Right atrium auricular region (tissue), 2 donors: ENCODE measurements around the gene PRRT1. TPM values are rescaled to one million over a fixed set of nuclear protein-coding genes. Genes with fewer than 3 reads are reported as not detected.

Experiments
- DNase-seq: peaks from one replicate; pipeline ENCODE4 v3.0.0-alpha.2; 2019; ENCODE audit warnings: low spot score
- H3K27ac ChIP-seq, 2 donors: fragments of 200-600 bp; sonication (generic); 1 replicate in 1 of 2; 2 replicates in 1 of 2; pipeline ENCODE4 v1.5.1; 2016 to 2019
- H3K27me3 ChIP-seq, 2 donors: fragments of 200-600 bp; sonication (generic); one replicate each; pipeline versions ENCODE4 v1.5.1 to v1.6.0; 2017 to 2019
- H3K36me3 ChIP-seq: fragments of 200-600 bp; sonication (generic); one replicate; pipeline ENCODE4 v1.5.1; 2016
- H3K4me1 ChIP-seq, 2 donors: fragments of 200-600 bp; sonication (generic); one replicate each; pipeline versions ENCODE4 v1.5.1 to v1.6.0; 2017 to 2019
- H3K4me3 ChIP-seq, 2 donors: fragments of 200-600 bp; sonication (generic); 1 replicate in 1 of 2; 2 replicates in 1 of 2; pipeline ENCODE4 v1.5.1; 2017 to 2019; ENCODE audit warnings: mild to moderate bottlenecking in 1 of 2, moderate library complexity in 1 of 2
- H3K9me3 ChIP-seq, 2 donors: fragments of 200-600 bp; sonication (generic); one replicate each; pipeline ENCODE4 v1.5.1; 2019
- CTCF ChIP-seq, 2 donors: fragments of 200-600 bp; sonication (generic); IDR thresholded peaks; one replicate each; pipeline ENCODE4 v1.5.1; 2019; ENCODE audit warnings: antibody characterized with exemption in 2 of 2
- total RNA-seq, 2 donors: library from RNA; depleted of rRNA; stranded (reverse); fragments of >200 nt; gene quantifications; one replicate each; pipeline ENCODE4 v1.1.0, GENCODE V29; 2016

The PRRT1 gene
- total RNA-seq, 2 donors from 2014 or later: 0.70 to 1.1 TPM

- Histone ChIP-seq H3K27ac (peak overlapping the region; percentile 86 to 90), H3K4me1 (peaks cover 0 to 30% of the 10 kb centered on the region in 2 donors)
These were observed 24.4 kb downstream of the PRRT1 start for GRCh38 chr6:32127409-32127716.

GRCh38 chr6:32126880-32127279 lies 24.9 kb downstream of the PRRT1 start:
- no peak for DNase-seq
- Histone ChIP-seq H3K4me3 (peak overlapping the region in 1 of 2 donors; percentile 71), H3K27me3 (no peaks in the 10 kb centered on the region), H3K27ac (peak overlapping the region in 1 of 2 donors; percentile 90), H3K36me3 (peaks cover 37% of the 10 kb centered on the region), H3K9me3 (no peaks in the 10 kb centered on the region), H3K4me1 (peaks cover 0 to 30% of the 10 kb centered on the region in 2 donors)
- TF ChIP-seq CTCF (IDR thresholded peaks at IDR 0.05): no peak

More at GRCh38 chr6:32127409-32127716, 24.4 kb downstream of the PRRT1 start:
- TF ChIP-seq CTCF (IDR thresholded peaks at IDR 0.05): no peak
- Histone ChIP-seq H3K36me3 (peaks cover 32% of the 10 kb centered on the region), H3K27me3 (no peaks in the 10 kb centered on the region), H3K4me3 (peak overlapping the region; percentile 71 to 99), H3K9me3 (no peaks in the 10 kb centered on the region)
- no peak for DNase-seq

- no peak for DNase-seq
- Histone ChIP-seq H3K9me3 (no peaks in the 10 kb centered on the region), H3K27ac (no peak overlapping the region), H3K36me3 (peaks cover 61% of the 10 kb centered on the region), H3K4me3 (no peak overlapping the region), H3K4me1 (peaks cover 0 to 26% of the 10 kb centered on the region in 2 donors), H3K27me3 (no peaks in the 10 kb centered on the region)
- no peak for TF ChIP-seq CTCF (IDR thresholded peaks at IDR 0.05)
These were observed 28.1 kb downstream of the PRRT1 start for GRCh38 chr6:32123681-32124080.

GRCh38 chr6:32120573-32121059 lies 31.1 kb downstream of the PRRT1 start:
- Histone ChIP-seq H3K36me3 (peaks cover 84% of the 10 kb centered on the region), H3K4me1 (peaks cover 0 to 7% of the 10 kb centered on the region in 2 donors), H3K4me3 (no peak overlapping the region), H3K9me3 (no peaks in the 10 kb centered on the region), H3K27ac (no peak overlapping the region), H3K27me3 (no peaks in the 10 kb centered on the region)
- no peak for DNase-seq
- TF ChIP-seq CTCF (IDR thresholded peaks at IDR 0.05): no peak

- peak overlapping the region in 1 of 2 donors; percentile 10 for H3K27ac ChIP-seq
- H3K36me3 ChIP-seq: peaks cover 68% of the 10 kb centered on the region
- peak; percentile 81 to 94 for TF ChIP-seq CTCF (IDR thresholded peaks at IDR 0.05)
These were observed 32.7 kb downstream of the PRRT1 start for GRCh38 chr6:32118782-32119628.

More at GRCh38 chr6:32118782-32119628, 32.7 kb downstream of the PRRT1 start:
- H3K9me3 ChIP-seq: no peaks in the 10 kb centered on the region
- H3K27me3 ChIP-seq: no peaks in the 10 kb centered on the region
- DNase-seq: peak; percentile 91
- peaks cover 0 to 20% of the 10 kb centered on the region in 2 donors for H3K4me1 ChIP-seq
- no peak overlapping the region for H3K4me3 ChIP-seq
